ENCODE data around the gene MSH5. TPM values are rescaled to one million over a fixed set of nuclear protein-coding genes. Genes with fewer than 3 reads are reported as not detected.

MSH5 gene
- total and polyA plus RNA-seq, 9 of the 15 experiments (the other 6 are each of a cell fraction or from before 2014, with no cell fraction given) = 12.5 to 104 (median 46.6) TPM

GRCh38 chr6:31737991-31738979 lies 1.5 kb upstream of the MSH5 start (continued):
- TF ChIP-seq ZFP36 (IDR thresholded peaks at IDR 0.05; ENCODE audit: low read depth, low read length, partially characterized antibody) (no peak), CSDE1 (IDR thresholded peaks at IDR 0.05) (0 out of 4 replicates have a peak, but pooled peaks of 1 of the 2 experiments have one; percentile 23), ZNF785 (CRISPR knock-in tag; IDR thresholded peaks at IDR 0.05) (no peak), ZNF830 (CRISPR knock-in tag; IDR thresholded peaks at IDR 0.05) (no peak; the same call in 1 of the 2 replicates), SMARCA4 (IDR thresholded peaks at IDR 0.05) (no peak), ZNF146 (CRISPR knock-in tag; IDR thresholded peaks at IDR 0.05; ENCODE audit: unreplicated experiment) (no peak), KDM2B (CRISPR knock-in tag; IDR thresholded peaks at IDR 0.05) (0 out of 2 replicates have a peak, but pooled peaks have one; percentile 76), PREB (CRISPR knock-in tag; IDR thresholded peaks at IDR 0.05) (no peak), TBP (optimal IDR thresholded peaks at IDR 0.05; ENCODE audit: low read depth, low read length) (peak; percentile 93), TRIM25 (IDR thresholded peaks at IDR 0.05; ENCODE audit: borderline replicate concordance) (no peak), ZNF79 (CRISPR knock-in tag; IDR thresholded peaks at IDR 0.05; ENCODE audit: low read depth) (peak; percentile 25; the same call in 1 of the 2 replicates), IRF1 (CRISPR knock-in tag; IDR thresholded peaks at IDR 0.05; ENCODE audit: borderline replicate concordance) (no peak)
